SK-N-SH (cell line): ENCODE results near the gene C12orf42. TPM values are rescaled to one million over a fixed set of nuclear protein-coding genes. Genes with fewer than 3 reads are reported as not detected.

ENCODE experiments used
- CTCF ChIA-PET: fragments of 300-600, 350-600 bp; formaldehyde crosslinking; extraction: SDS; loops from one replicate; lab custom pipeline; 2021; lab: Yijun Ruan, JAX
- POLR2A ChIA-PET: fragments of 350-600 bp; sonication (Branson Sonifier 250); formaldehyde crosslinking; extraction: SDS; loops from one replicate; lab custom pipeline; 2020; ENCODE audit warnings: antibody characterized with exemption, inconsistent platforms; lab: Yijun Ruan, JAX
- DNase-seq: peaks from one replicate; pipeline ENCODE4 v3.0.0; 2012
- H2AFZ ChIP-seq: fragments of 200-600 bp; sonication (generic); 2 replicates; pipeline ENCODE4 v1.8.1; 2016; ENCODE audit warnings: antibody characterized with exemption, mild to moderate bottlenecking, low read depth
- H3F3A ChIP-seq: fragments of 200-600 bp; sonication (generic); replicated peaks from 2 replicates; pipeline ENCODE3; 2016; ENCODE audit warnings: antibody characterized with exemption, mild to moderate bottlenecking; ENCODE audit not compliant: insufficient read depth
- H3K27ac ChIP-seq, 2 experiments: fragments of 200-500 bp in 1 of 2; fragments of 200-600 bp in 1 of 2; sonication (Bioruptor generic) in 1 of 2; sonication (generic), shearing (Covaris generic) in 1 of 2; 2 replicates each; pipeline versions ENCODE4 v1.5.1 to v1.6.1; 2014 to 2016; ENCODE audit warnings: low read depth in 2 of 2, inconsistent platforms in 1 of 2, low read length in 1 of 2, mild to moderate bottlenecking in 1 of 2, mixed read lengths in 1 of 2
- H3K27me3 ChIP-seq: fragments of 200-600 bp; sonication (generic), shearing (Covaris generic); 2 replicates; pipeline ENCODE4 v1.6.1; 2016; ENCODE audit warnings: mixed run types; ENCODE audit not compliant: insufficient read depth
- H3K36me3 ChIP-seq, 2 experiments: fragments of 200-500 bp in 1 of 2; fragments of 200-600 bp in 1 of 2; sonication (Bioruptor generic) in 1 of 2; sonication (generic) in 1 of 2; replicated peaks in 1 of 2; 2 replicates each; pipeline versions ENCODE3 to v1.5.1; 2014 to 2016; ENCODE audit warnings: low read length in 1 of 2, mild to moderate bottlenecking in 1 of 2; ENCODE audit not compliant: insufficient read depth in 2 of 2, control insufficient read depth in 1 of 2
- H3K4me1 ChIP-seq, 2 experiments: fragments of 200-500 bp in 1 of 2; fragments of 200-600 bp in 1 of 2; sonication (Bioruptor generic) in 1 of 2; sonication (generic), shearing (Covaris generic) in 1 of 2; 2 replicates each; pipeline versions ENCODE4 v1.5.1 to v1.6.1; 2014 to 2016; ENCODE audit warnings: low read depth in 1 of 2, low read length in 1 of 2, mixed run types in 1 of 2; ENCODE audit not compliant: insufficient read depth in 2 of 2, control insufficient read depth in 1 of 2
- H3K4me2 ChIP-seq: fragments of 200-600 bp; sonication (generic), shearing (Covaris generic); 2 replicates; pipeline ENCODE4 v1.6.1; 2017; ENCODE audit warnings: mixed run types
- H3K4me3 ChIP-seq, 2 experiments: fragments of 200-500 bp in 1 of 2; fragments of 200-600 bp in 1 of 2; sonication (Bioruptor generic) in 1 of 2; sonication (generic), shearing (Covaris generic) in 1 of 2; 2 replicates each; pipeline versions ENCODE4 v1.5.1 to v1.8.1; 2014 to 2016; ENCODE audit warnings: low read depth in 2 of 2, inconsistent platforms in 1 of 2, low read length in 1 of 2, mild to moderate bottlenecking in 1 of 2, mixed read lengths in 1 of 2, moderate library complexity in 1 of 2
- H3K79me2 ChIP-seq: fragments of 200-600 bp; sonication (generic); 2 replicates; pipeline ENCODE4 v1.8.1; 2017; ENCODE audit warnings: mild to moderate bottlenecking; ENCODE audit not compliant: insufficient read depth
- H3K9ac ChIP-seq: fragments of 200-600 bp; sonication (generic); 2 replicates; pipeline ENCODE4 v1.6.1; 2017; ENCODE audit warnings: mixed run types
- H3K9me2 ChIP-seq: fragments of 200-600 bp; sonication (generic); 2 replicates; pipeline ENCODE4 v1.6.1; 2017; ENCODE audit warnings: mixed run types
- H3K9me3 ChIP-seq: fragments of 200-600 bp; sonication (generic); 2 replicates; pipeline ENCODE4 v1.6.1; 2017; ENCODE audit warnings: mixed run types, mild to moderate bottlenecking, moderate library complexity
- H4K20me1 ChIP-seq: fragments of 200-600 bp; sonication (generic); 2 replicates; pipeline ENCODE4 v1.6.1; 2017; ENCODE audit warnings: mild to moderate bottlenecking, mixed run types; ENCODE audit not compliant: insufficient read depth
- FOSL2 ChIP-seq: IDR thresholded peaks from 2 replicates; pipeline ENCODE4 v1.4.0; 2012; ENCODE audit warnings: low read depth, mild to moderate bottlenecking, moderate library complexity, borderline replicate concordance
- IRF3 ChIP-seq: fragments of 150-350 bp; IDR thresholded peaks from 2 replicates; pipeline ENCODE4 v1.6.1; 2016; ENCODE audit warnings: mild to moderate bottlenecking, low read depth, low read length
- JUND ChIP-seq: IDR thresholded peaks from 2 replicates; pipeline ENCODE4 v1.4.0; 2012
- NRF1 ChIP-seq: IDR thresholded peaks from 2 replicates; pipeline ENCODE4 v1.6.1; 2012; ENCODE audit warnings: low read depth, mild to moderate bottlenecking, low read length
- REST ChIP-seq: IDR thresholded peaks from 2 replicates; pipeline ENCODE4 v1.6.1; 2012; ENCODE audit warnings: mild to moderate bottlenecking, low read depth, low read length, moderate library complexity
- RXRA ChIP-seq: IDR thresholded peaks from 2 replicates; pipeline ENCODE4 v1.4.0; 2012; ENCODE audit warnings: low read depth, mild to moderate bottlenecking, borderline replicate concordance
- YY1 ChIP-seq: IDR thresholded peaks from 2 replicates; pipeline ENCODE4 v1.4.0; 2012; ENCODE audit warnings: low read depth, mild to moderate bottlenecking
- WGBS: methylation state at CpG from one replicate; pipeline ENCODE4 v1.1.6; 2017; ENCODE audit warnings: low lambda C conversion rate; 5-methylcytosine and 5-hydroxymethylcytosine counted together
- polyA plus RNA-seq, 3 experiments: library from polyadenylated mRNA; depleted of rRNA; stranded (reverse); fragments of >200 nt; gene quantifications; 2 replicates each; pipeline ENCODE4 v1.2.3, GENCODE V29; 2012
- TF ChIP-seq, protein P1 (sequence below): IDR thresholded peaks from 2 replicates; pipeline ENCODE4 v1.4.0; 2012; ENCODE audit warnings: low read depth, borderline replicate concordance

C12orf42 gene
- polyA plus RNA-seq, 1 of the 3 experiments (the other 2 are of a cell fraction), result not detected

GRCh38 chr12:103513875-103514274 lies 18.1 kb upstream of the C12orf42 start:
- H3K27me3 ChIP-seq, result no peaks in the 10 kb centered on the region
- H3K9me2 ChIP-seq, result no peaks in the 10 kb centered on the region
- H3K4me3 ChIP-seq, result no peak overlapping the region
- no peak for DNase-seq
- TF ChIP-seq IRF3, result no peak
- TF ChIP-seq JUND, result no peak
- TF ChIP-seq NRF1, result no peak
- H3F3A ChIP-seq, result no peaks in the 10 kb centered on the region
- H4K20me1 ChIP-seq, result no peaks in the 10 kb centered on the region
- 14% methylated on average over 3 of the region's 3 CpGs for WGBS
- CTCF ChIA-PET, result interaction anchor here (0.9 to 1.4 kb wide), 2 partner anchors 28 to 35 kb away, joined by 3 to 5 read pairs; no protein-coding TSS in a partner anchor
- H3K27ac ChIP-seq, result no peak overlapping the region
- H3K9me3 ChIP-seq, result no peaks in the 10 kb centered on the region
- no peak overlapping the region for H2AFZ ChIP-seq
- H3K4me2 ChIP-seq, result no peak overlapping the region
- H3K36me3 ChIP-seq, result no peaks in the 10 kb centered on the region
- H3K4me1 ChIP-seq, result no peaks in the 10 kb centered on the region
- POLR2A ChIA-PET, result no interaction called here
- no peak overlapping the region for H3K9ac ChIP-seq
- no peaks in the 10 kb centered on the region for H3K79me2 ChIP-seq

DNA sequence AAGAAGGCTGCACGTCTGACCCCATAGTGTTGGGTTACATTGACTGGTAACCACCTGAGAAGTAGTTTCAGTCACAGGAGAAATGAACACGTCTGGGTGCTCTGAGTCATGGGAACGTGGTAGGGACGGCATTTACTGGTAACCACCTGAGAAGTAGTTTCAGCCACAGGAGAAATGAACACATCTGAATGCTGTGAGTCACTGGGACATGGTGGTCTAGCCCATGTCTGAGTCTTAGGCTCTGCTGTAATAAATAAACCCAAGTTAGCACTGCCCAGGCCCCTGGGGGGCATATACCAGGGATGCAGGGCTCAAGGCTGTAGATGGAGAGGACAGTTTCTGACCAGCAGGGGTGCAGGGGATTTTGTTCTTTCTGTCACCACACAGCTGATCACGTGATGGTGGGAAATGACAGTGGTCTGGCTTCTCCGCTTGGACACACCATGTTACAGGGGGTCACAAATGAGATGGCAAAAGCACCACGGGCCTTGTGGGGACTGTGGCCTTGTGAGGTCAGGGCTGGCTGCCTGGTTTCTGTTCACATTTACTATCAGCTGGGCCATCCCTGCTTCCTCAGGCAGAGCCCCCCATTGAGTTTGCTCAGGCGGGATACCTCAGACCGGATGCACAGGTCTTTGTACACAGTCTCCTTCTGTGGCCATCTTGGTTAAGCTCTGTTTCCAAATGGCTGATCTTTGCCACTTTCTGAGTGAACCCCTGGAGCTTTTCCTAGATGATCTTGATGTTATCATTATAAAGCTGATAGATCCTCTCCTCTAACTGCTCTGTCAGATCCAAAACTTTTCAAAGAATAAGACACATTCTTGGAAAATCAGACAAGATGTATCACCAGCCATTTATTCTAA lies 9.8 kb upstream of the C12orf42 start:
- Histone ChIP-seq H3K9ac (no peak overlapping the region), H3K4me2 (no peak overlapping the region), H3K9me3 (no peaks in the 10 kb centered on the region)
- no peak for TF ChIP-seq FOSL2
- TF ChIP-seq RXRA, result no peak
- TF ChIP-seq, all 33 proteins: peak for 0
- H2AFZ ChIP-seq, result no peak overlapping the region
- H3K27me3 ChIP-seq, result no peaks in the 10 kb centered on the region
- no peak for DNase-seq
- POLR2A ChIA-PET, result no interaction called here
- no peaks in the 10 kb centered on the region for H3K4me1 ChIP-seq
- no peaks in the 10 kb centered on the region for H3K36me3 ChIP-seq
- CTCF ChIA-PET, result interaction anchor here (1.4 to 4.7 kb wide), 2 partner anchors 18 to 43 kb away, joined by 3 to 22 read pairs; no protein-coding TSS in a partner anchor
- no peak overlapping the region for H3K27ac ChIP-seq
- no peaks in the 10 kb centered on the region for H3K9me2 ChIP-seq
- no peak overlapping the region for H3K4me3 ChIP-seq
- WGBS, result 46% methylated on average over 9 of the region's 9 CpGs
- H3F3A ChIP-seq, result no peaks in the 10 kb centered on the region
- no peaks in the 10 kb centered on the region for H3K79me2 ChIP-seq
- H4K20me1 ChIP-seq, result no peaks in the 10 kb centered on the region

DNA sequence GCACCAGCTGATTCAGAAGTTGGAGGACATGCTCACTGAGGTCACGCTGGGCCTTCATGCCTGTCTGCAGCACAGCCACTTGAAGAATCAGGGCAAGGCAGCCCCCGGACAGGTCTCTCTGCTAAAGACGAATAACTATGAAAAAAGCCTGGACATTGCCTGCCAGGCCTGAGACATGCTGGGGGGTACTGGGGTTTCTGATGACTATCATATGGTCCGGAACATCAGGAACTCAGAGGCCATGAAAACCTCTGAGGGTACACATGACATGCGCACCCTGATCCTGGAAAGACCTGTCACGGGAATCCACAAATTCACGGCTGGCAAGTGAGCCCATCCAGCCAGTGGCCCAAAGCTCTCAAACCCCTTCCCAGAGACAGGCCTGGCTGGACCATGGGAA lies 8.8 kb upstream of the C12orf42 start:
- Histone ChIP-seq H3K79me2 (no peaks in the 10 kb centered on the region), H3K9me2 (no peaks in the 10 kb centered on the region), H3K9me3 (no peaks in the 10 kb centered on the region), H3K9ac (no peak overlapping the region), H3K27ac (no peak overlapping the region), H3K27me3 (no peaks in the 10 kb centered on the region), H4K20me1 (no peaks in the 10 kb centered on the region), H3K4me2 (no peak overlapping the region), H2AFZ (no peak overlapping the region), H3K4me3 (no peak overlapping the region), H3K36me3 (no peaks in the 10 kb centered on the region), H3K4me1 (no peaks in the 10 kb centered on the region), H3F3A (no peaks in the 10 kb centered on the region)
- ChIA-PET CTCF (interaction anchor here (1.0 to 4.7 kb wide), 5 partner anchors 12 to 621 kb away, joined by 3 to 22 read pairs (median 5); no protein-coding TSS in a partner anchor), POLR2A (no interaction called here)
- 71% methylated on average over 5 of the region's 7 CpGs for WGBS
- DNase-seq, result no peak
- TF ChIP-seq REST (no peak), YY1 (no peak), NRF1 (no peak)
- TF ChIP-seq, protein P1, sequence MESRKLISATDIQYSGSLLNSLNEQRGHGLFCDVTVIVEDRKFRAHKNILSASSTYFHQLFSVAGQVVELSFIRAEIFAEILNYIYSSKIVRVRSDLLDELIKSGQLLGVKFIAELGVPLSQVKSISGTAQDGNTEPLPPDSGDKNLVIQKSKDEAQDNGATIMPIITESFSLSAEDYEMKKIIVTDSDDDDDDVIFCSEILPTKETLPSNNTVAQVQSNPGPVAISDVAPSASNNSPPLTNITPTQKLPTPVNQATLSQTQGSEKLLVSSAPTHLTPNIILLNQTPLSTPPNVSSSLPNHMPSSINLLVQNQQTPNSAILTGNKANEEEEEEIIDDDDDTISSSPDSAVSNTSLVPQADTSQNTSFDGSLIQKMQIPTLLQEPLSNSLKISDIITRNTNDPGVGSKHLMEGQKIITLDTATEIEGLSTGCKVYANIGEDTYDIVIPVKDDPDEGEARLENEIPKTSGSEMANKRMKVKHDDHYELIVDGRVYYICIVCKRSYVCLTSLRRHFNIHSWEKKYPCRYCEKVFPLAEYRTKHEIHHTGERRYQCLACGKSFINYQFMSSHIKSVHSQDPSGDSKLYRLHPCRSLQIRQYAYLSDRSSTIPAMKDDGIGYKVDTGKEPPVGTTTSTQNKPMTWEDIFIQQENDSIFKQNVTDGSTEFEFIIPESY, result no peak
